CD4-positive, alpha-beta memory T cell (primary cell): Measurements from ENCODE around the gene UBE3C. TPM values are rescaled to one million over a fixed set of nuclear protein-coding genes. Genes with fewer than 3 reads are reported as not detected.

Source experiments
- CTCF ChIA-PET: fragments of 350-600 bp; sonication (Branson Sonifier 250); formaldehyde crosslinking; loops from one replicate; lab custom pipeline; 2021; ENCODE audit warnings: inconsistent platforms; ENCODE audit not compliant: partially characterized antibody; lab: Charles Lee
- POLR2A ChIA-PET: fragments of 350-600 bp; sonication (Branson Sonifier 250); formaldehyde crosslinking; loops from one replicate; lab custom pipeline; 2021; ENCODE audit not compliant: partially characterized antibody; lab: Charles Lee
- DNase-seq, 5 donors: peaks; one replicate each; pipeline versions ENCODE4 v3.0.0 to v3.0.0-alpha.2; 2020 to 2022; ENCODE audit warnings: mixed read lengths in 1 of 5
- H3K27ac ChIP-seq: one replicate; pipeline ENCODE4 v1.7.0; 2013; ENCODE audit warnings: low read depth, low read length
- H3K27me3 ChIP-seq: 2 replicates; pipeline ENCODE4 v1.7.0; 2013; ENCODE audit warnings: mild to moderate bottlenecking, low read length, moderate library complexity; ENCODE audit not compliant: insufficient read depth
- H3K36me3 ChIP-seq: 2 replicates; pipeline ENCODE4 v1.7.0; 2013; ENCODE audit warnings: mild to moderate bottlenecking, low read length, moderate library complexity; ENCODE audit not compliant: insufficient read depth
- H3K4me1 ChIP-seq: 2 replicates; pipeline ENCODE4 v1.7.0; 2013; ENCODE audit warnings: mild to moderate bottlenecking, low read length, moderate library complexity; ENCODE audit not compliant: insufficient read depth
- H3K4me3 ChIP-seq, 2 donors: one replicate each; pipeline ENCODE4 v1.7.0; 2013; ENCODE audit warnings: low read length in 2 of 2, mild to moderate bottlenecking in 1 of 2
- H3K9me3 ChIP-seq, 2 donors: one replicate each; pipeline ENCODE4 v1.7.0; 2013; ENCODE audit warnings: low read length in 2 of 2, control low read depth in 1 of 2; ENCODE audit not compliant: control insufficient read depth in 1 of 2
- H3K27ac Mint-ChIP-seq, 7 donors: one replicate each; pipeline ENCODE4 v1.8.0; 2020 to 2021; ENCODE audit warnings: mixed read lengths in 7 of 7, mild to moderate bottlenecking in 6 of 7, inconsistent platforms in 3 of 7, moderate library complexity in 3 of 7
- H3K27me3 Mint-ChIP-seq, 2 donors: one replicate each; pipeline ENCODE4 v1.8.0; 2020 to 2021; ENCODE audit warnings: mixed read lengths in 2 of 2
- H3K36me3 Mint-ChIP-seq, 2 donors: one replicate each; pipeline ENCODE4 v1.8.0; 2020 to 2021; ENCODE audit warnings: mixed read lengths in 2 of 2, inconsistent platforms in 1 of 2, mild to moderate bottlenecking in 1 of 2
- H3K4me1 Mint-ChIP-seq, 4 donors: one replicate each; pipeline ENCODE4 v1.8.0; 2020 to 2021; ENCODE audit warnings: mixed read lengths in 4 of 4, mild to moderate bottlenecking in 1 of 4
- H3K4me3 Mint-ChIP-seq, 8 donors: one replicate each; pipeline ENCODE4 v1.8.0; 2020 to 2021; ENCODE audit warnings: mixed read lengths in 8 of 8, mild to moderate bottlenecking in 7 of 8, moderate library complexity in 6 of 8, inconsistent platforms in 3 of 8
- H3K9me3 Mint-ChIP-seq, 8 donors: one replicate each; pipeline ENCODE4 v1.8.0; 2020 to 2021; ENCODE audit warnings: mixed read lengths in 8 of 8, mild to moderate bottlenecking in 5 of 8, inconsistent platforms in 3 of 8, moderate library complexity in 1 of 8
- intact Hi-C: fragments of 100-400 bp; cut with micrococcal nuclease; formaldehyde crosslinking; loops from one replicate; pipeline ENCODE4 v1.15.1; 2023
- polyA plus RNA-seq, 2 donors: library from polyadenylated mRNA; unstranded; fragments of 300-500 nt; fragmentation: Illumina TruSeq; gene quantifications; one replicate each; pipeline ENCODE4 v1.2.3, GENCODE V29; 2021
- total RNA-seq, 2 experiments: library from RNA; stranded (reverse); gene quantifications; one replicate each; pipeline ENCODE4 v1.2.3, GENCODE V29; 2021

UBE3C gene
- total and polyA plus RNA-seq, 4 experiments from 2014 or later: 32.6 to 59.7 (median 46.8) TPM

- ChIA-PET POLR2A (interaction anchor here (0.8 kb wide), 1 partner anchor 32 kb away, joined by 5 read pairs; no protein-coding TSS in a partner anchor), CTCF (interaction anchor here (2.7 kb wide), 1 partner anchor 19 kb away, joined by 11 read pairs; no protein-coding TSS in a partner anchor)
- DNase-seq: no peak
- Histone ChIP-seq H3K9me3 (no peaks in the 10 kb centered on the region), H3K27ac (no peak overlapping the region), H3K27me3 (no peaks in the 10 kb centered on the region), H3K4me1 (peaks cover 24% of the 10 kb centered on the region), H3K4me3 (no peak overlapping the region), H3K36me3 (peaks cover 15% of the 10 kb centered on the region)
- H3K4me3 Mint-ChIP-seq: peak overlapping the region in 7 of 8 donors; percentile 3 to 71 (median 40)
- intact Hi-C loops: loop anchor here (5.0 kb wide), 2 partner anchors 67 to 298 kb away; partner anchors contain the start of gene DNAJB6
- H3K27me3 Mint-ChIP-seq: peaks cover 0 to 1% of the 10 kb centered on the region in 2 donors
- H3K27ac Mint-ChIP-seq: peak overlapping the region; percentile 58 to 91 (median 72)
- H3K9me3 Mint-ChIP-seq: peaks cover 0 to 1% (median 0%) of the 10 kb centered on the region in 8 donors
- peaks cover 30 to 46% of the 10 kb centered on the region in 2 donors for H3K36me3 Mint-ChIP-seq
- peaks cover 12 to 25% (median 19%) of the 10 kb centered on the region in 4 donors for H3K4me1 Mint-ChIP-seq
Measured at GRCh38 chr7:157270060-157270444, 131.3 kb downstream of the UBE3C start.

- peaks cover 13 to 28% (median 20%) of the 10 kb centered on the region in 4 donors for H3K4me1 Mint-ChIP-seq
- Histone ChIP-seq H3K4me1 (peaks cover 25% of the 10 kb centered on the region), H3K27me3 (no peaks in the 10 kb centered on the region), H3K9me3 (no peaks in the 10 kb centered on the region), H3K36me3 (peaks cover 8% of the 10 kb centered on the region), H3K4me3 (no peak overlapping the region), H3K27ac (no peak overlapping the region)
- H3K27ac Mint-ChIP-seq: peak overlapping the region in 5 of 7 donors; percentile 53 to 80 (median 70)
- peak overlapping the region in 2 of 8 donors; percentile 1 to 19 for H3K4me3 Mint-ChIP-seq
- ChIA-PET CTCF (interaction anchor here (0.8 to 2.8 kb wide), 7 partner anchors 13 to 113 kb away, joined by 3 to 11 read pairs (median 3); no protein-coding TSS in a partner anchor), POLR2A (interaction anchor here (0.5 kb wide), 1 partner anchor 318 kb away, joined by 3 read pairs; no protein-coding TSS in a partner anchor)
- intact Hi-C loops: loop anchor here (5.0 kb wide), 2 partner anchors 66 to 299 kb away; partner anchors contain the start of gene DNAJB6
- peaks cover 0 to 2% of the 10 kb centered on the region in 2 donors for H3K27me3 Mint-ChIP-seq
- H3K36me3 Mint-ChIP-seq: peaks cover 18 to 39% of the 10 kb centered on the region in 2 donors
- DNase-seq: no peak
- peaks cover 0 to 1% (median 0%) of the 10 kb centered on the region in 8 donors for H3K9me3 Mint-ChIP-seq
Measured at GRCh38 chr7:157271315-157271990, 132.7 kb downstream of the UBE3C start.

- peaks cover 17 to 38% of the 10 kb centered on the region in 2 donors for H3K36me3 Mint-ChIP-seq
- CTCF ChIA-PET: interaction anchor here (0.8 to 2.8 kb wide), 9 partner anchors 13 to 303 kb away, joined by 3 to 10 read pairs (median 3); no protein-coding TSS in a partner anchor
- H3K9me3 Mint-ChIP-seq: peaks cover 0 to 1% (median 0%) of the 10 kb centered on the region in 8 donors
- intact Hi-C loops: loop anchor here (2.0 to 5.0 kb wide), 3 partner anchors 65 to 1475 kb away; partner anchors contain the start of gene DNAJB6
- peak overlapping the region in 2 of 8 donors; percentile 1 to 48 for H3K4me3 Mint-ChIP-seq
- Histone ChIP-seq H3K36me3 (peaks cover 8% of the 10 kb centered on the region), H3K4me3 (no peak overlapping the region), H3K27me3 (no peaks in the 10 kb centered on the region), H3K27ac (no peak overlapping the region), H3K4me1 (peaks cover 30% of the 10 kb centered on the region), H3K9me3 (no peaks in the 10 kb centered on the region)
- peaks cover 0 to 5% of the 10 kb centered on the region in 2 donors for H3K27me3 Mint-ChIP-seq
- H3K27ac Mint-ChIP-seq: peak overlapping the region in 5 of 7 donors; percentile 19 to 80 (median 63)
- DNase-seq: no peak
- POLR2A ChIA-PET: no interaction called here
- H3K4me1 Mint-ChIP-seq: peaks cover 17 to 33% (median 24%) of the 10 kb centered on the region in 4 donors
Measured at GRCh38 chr7:157271991-157272324, 133.2 kb downstream of the UBE3C start.

GRCh38 chr7:157272351-157273207 lies 133.9 kb downstream of the UBE3C start:
- H3K36me3 ChIP-seq: peaks cover 8% of the 10 kb centered on the region
- ChIA-PET CTCF (interaction anchor here (0.8 to 4.6 kb wide), 14 partner anchors 11 to 303 kb away, joined by 3 to 35 read pairs (median 4); partner anchors contain the start of gene DNAJB6), POLR2A (interaction anchor here (1.2 kb wide), 1 partner anchor 30 kb away, joined by 3 read pairs; no protein-coding TSS in a partner anchor)
- Mint-ChIP-seq H3K27me3 (peaks cover 0 to 5% of the 10 kb centered on the region in 2 donors), H3K9me3 (peaks cover 0 to 4% (median 0%) of the 10 kb centered on the region in 8 donors), H3K36me3 (peaks cover 15 to 32% of the 10 kb centered on the region in 2 donors), H3K4me1 (peaks cover 20 to 40% (median 29%) of the 10 kb centered on the region in 4 donors), H3K27ac (peak overlapping the region; percentile 38 to 85 (median 72)), H3K4me3 (peak overlapping the region in 1 of 8 donors; percentile 2)
- H3K9me3 ChIP-seq: no peaks in the 10 kb centered on the region
- no peak for DNase-seq
- no peak overlapping the region for H3K4me3 ChIP-seq
- intact Hi-C loops: loop anchor here (2.0 to 5.0 kb wide), 3 partner anchors 65 to 1476 kb away; partner anchors contain the start of gene DNAJB6
- peaks cover 37% of the 10 kb centered on the region for H3K4me1 ChIP-seq
- H3K27me3 ChIP-seq: no peaks in the 10 kb centered on the region
- no peak overlapping the region for H3K27ac ChIP-seq

- Mint-ChIP-seq H3K4me1 (peaks cover 21 to 43% (median 31%) of the 10 kb centered on the region in 4 donors), H3K9me3 (peaks cover 0 to 4% (median 0%) of the 10 kb centered on the region in 8 donors), H3K27me3 (peaks cover 1 to 7% of the 10 kb centered on the region in 2 donors), H3K4me3 (peak overlapping the region in 2 of 8 donors; percentile 2 to 23), H3K27ac (peak overlapping the region in 6 of 7 donors; percentile 37 to 85 (median 44)), H3K36me3 (peaks cover 6 to 23% of the 10 kb centered on the region in 2 donors)
- Histone ChIP-seq H3K36me3 (peaks cover 3% of the 10 kb centered on the region), H3K27ac (no peak overlapping the region), H3K27me3 (no peaks in the 10 kb centered on the region), H3K4me3 (no peak overlapping the region), H3K4me1 (peaks cover 37% of the 10 kb centered on the region), H3K9me3 (no peaks in the 10 kb centered on the region)
- CTCF ChIA-PET: interaction anchor here (0.7 to 4.6 kb wide), 28 partner anchors 8 to 346 kb away, joined by 3 to 35 read pairs (median 4); partner anchors contain the start of gene DNAJB6
- DNase-seq: peak; percentile 43 to 63 (median 51)
- POLR2A ChIA-PET: interaction anchor here (1.0 to 1.2 kb wide), 3 partner anchors 10 to 65 kb away, joined by 3 to 4 read pairs (median 3); no protein-coding TSS in a partner anchor
- intact Hi-C loops: loop anchor here (2.0 to 5.0 kb wide), 3 partner anchors 64 to 1477 kb away; partner anchors contain the start of gene DNAJB6
Measured at GRCh38 chr7:157273208-157274093, 134.7 kb downstream of the UBE3C start.
